ENCODE results near the gene TELO2. TPM values are rescaled to one million over a fixed set of nuclear protein-coding genes. Genes with fewer than 3 reads are reported as not detected.

The TELO2 gene
- polyA plus RNA-seq, 3 donors: 7.3 to 58.1 (median 11.4) TPM

DNA sequence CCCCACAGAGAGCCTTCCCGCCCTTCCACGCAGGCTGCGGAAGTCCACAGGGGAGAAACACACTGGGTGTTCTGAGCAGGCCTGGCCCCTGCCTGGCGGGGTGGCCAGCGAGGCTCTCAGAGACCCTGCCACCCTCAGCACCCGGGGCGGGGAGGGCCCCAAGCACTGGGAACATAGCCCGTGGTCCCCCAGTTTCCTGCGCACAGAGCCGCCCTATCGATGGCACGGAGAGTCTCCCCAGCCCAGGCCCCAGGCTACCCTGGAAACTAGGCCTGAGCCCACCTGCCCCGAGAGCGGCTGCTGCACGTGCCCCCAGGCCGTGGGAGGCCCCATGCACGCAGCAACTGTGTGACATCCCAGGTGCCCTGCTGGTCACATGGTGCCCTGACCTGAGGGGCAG, 38.6 kb upstream of the TELO2 start:
- H3K36me3 Mint-ChIP-seq: peaks cover 63 to 91% of the 10 kb centered on the region in 2 donors
- intact Hi-C loops (cut with micrococcal nuclease): loop anchor here in 1 of 2 donors (10.0 kb wide), 1 partner anchor 50 kb away; no protein-coding TSS in a partner anchor

More for the DNA sequence above, 38.6 kb upstream of the TELO2 start:
- DNase-seq: no peak
- no peak overlapping the region for H3K9ac ChIP-seq (ENCODE audit: insufficient read depth, low read length, poor library complexity, severe bottlenecking)
- Mint-ChIP-seq H3K27ac (peak overlapping the region in 1 of 7 donors; percentile 56), H3K27me3 (ENCODE audit: low read depth in 3 of 3) (peaks cover 0 to 1% (median 0%) of the 10 kb centered on the region in 3 donors), H3K4me1 (no peaks in the 10 kb centered on the region), H3K9me3 (no peaks in the 10 kb centered on the region), H3K4me3 (no peak overlapping the region)
- H3K4me2 ChIP-seq (replicated peaks; ENCODE audit: extremely low read depth, low read length, poor library complexity, severe bottlenecking): no peak overlapping the region
- H3K27ac ChIP-seq (ENCODE audit: low read depth in 1 of 2, low read length in 2 of 2): peak overlapping the region in 1 of 2 donors; percentile 5
- no peaks in the 10 kb centered on the region for H3K27me3 ChIP-seq (ENCODE audit: control insufficient read depth in 2 of 2, insufficient read depth in 2 of 2, low read length in 2 of 2)
- peaks cover 88 to 97% of the 10 kb centered on the region in 2 donors for H3K36me3 ChIP-seq (replicated peaks in 1 of 2; ENCODE audit: control insufficient read depth in 1 of 2, insufficient read depth in 2 of 2, low read length in 2 of 2)
- 90% methylated on average over 17 of the region's 17 CpGs for WGBS (ENCODE audit: insufficient coverage)
- TF ChIP-seq CTCF (IDR thresholded peaks at IDR 0.05): no peak
- peaks cover 43% of the 10 kb centered on the region for H4K20me1 ChIP-seq (ENCODE audit: insufficient read depth, low read length)
- no peak overlapping the region for H2AFZ ChIP-seq (ENCODE audit: insufficient read depth, low read depth, low read length, poor library complexity, severe bottlenecking)
- no peak overlapping the region for H3K4me3 ChIP-seq (replicated peaks in 1 of 3; ENCODE audit: low read depth in 2 of 3, low read length in 3 of 3)
- H3K4me1 ChIP-seq (ENCODE audit: control insufficient read depth in 1 of 2, insufficient read depth in 2 of 2, low read length in 2 of 2): no peaks in the 10 kb centered on the region
- peaks cover 4% of the 10 kb centered on the region for H3K79me2 ChIP-seq (ENCODE audit: insufficient read depth, low read length)
- no peaks in the 10 kb centered on the region for H3K9me3 ChIP-seq (replicated peaks in 1 of 2; ENCODE audit: control insufficient read depth in 1 of 2, insufficient read depth in 1 of 2, low read length in 2 of 2)

All from CD14-positive monocyte (primary cell).